Ovary (tissue), 3 donors: ENCODE measurements around the gene CD38.
"Not testable (repeated sequence)": the region's sequence is repeated elsewhere in the genome, so short reads cannot be mapped to it uniquely, and the experiment has no call there.

Source experiments
- CTCF ChIP-seq, 3 donors: fragments of 450-650 bp in 2 of 3; fragments of 200-600 bp in 1 of 3; IDR thresholded peaks; one replicate each; pipeline versions ENCODE4 v1.5.1 to v1.8.0; 2016 to 2022; ENCODE audit warnings: antibody characterized with exemption in 3 of 3, mild to moderate bottlenecking in 1 of 3
- EP300 ChIP-seq: sonication (generic); formaldehyde crosslinking; IDR thresholded peaks from one replicate; pipeline ENCODE4 v1.6.1; 2017; ENCODE audit warnings: antibody characterized with exemption
- POLR2A ChIP-seq: fragments of 450-650 bp; IDR thresholded peaks from one replicate; pipeline ENCODE4 v1.6.1; 2017; ENCODE audit warnings: antibody characterized with exemption, mild to moderate bottlenecking, moderate library complexity
- donor health status: DM: no; HTN: no; CAD: no.

- TF ChIP-seq CTCF (IDR thresholded peaks at IDR 0.05); EP300; POLR2A: not testable (repeated sequence)
These were observed 15.7 kb upstream of the CD38 start for GRCh38 chr4:15762460-15762859.
